Measurements from ENCODE around the gene ARID4A.
"Not testable (repeated sequence)": the region's sequence is repeated elsewhere in the genome, so short reads cannot be mapped to it uniquely, and the experiment has no call there.

ARID4A gene

DNA sequence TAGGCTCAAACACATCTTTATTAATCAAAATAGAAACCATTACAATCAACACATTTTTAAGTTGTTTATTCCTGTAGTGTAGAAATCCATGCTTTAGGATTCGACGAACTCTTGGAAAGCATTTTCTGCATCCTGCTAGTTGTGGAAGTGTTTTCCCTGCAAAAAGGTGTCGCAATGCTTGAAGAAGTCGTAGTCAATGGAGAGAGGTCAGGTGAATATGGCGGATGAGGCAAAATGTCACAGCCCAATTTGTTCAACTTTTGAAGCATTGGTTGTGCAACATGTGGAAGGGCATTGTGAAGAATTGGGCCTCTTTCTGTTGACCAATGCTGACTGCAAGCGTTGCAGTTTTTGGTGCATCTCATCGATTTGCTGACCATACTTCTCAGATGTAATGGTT lies 4.2 kb upstream of the ARID4A start:
- no peak for DNase-seq (ENCODE audit: low read depth)

DNA sequence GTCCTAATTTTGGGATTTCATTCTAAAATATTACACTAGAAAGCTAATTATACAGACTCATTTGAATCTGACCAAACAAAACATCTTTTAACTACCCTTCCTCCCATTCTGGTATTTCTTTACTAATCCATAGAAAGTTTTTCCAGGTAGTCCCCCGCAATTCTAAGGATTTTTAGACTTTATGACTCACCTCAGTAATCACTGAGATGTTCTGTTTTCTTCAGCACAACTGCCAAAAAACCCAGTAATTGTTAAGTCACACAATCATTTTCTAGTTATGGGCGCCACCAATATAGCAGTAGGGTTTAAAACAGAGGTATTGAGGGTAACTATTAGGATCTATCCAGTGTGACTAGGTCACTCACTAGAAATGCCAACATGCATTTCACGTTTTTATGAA lies 1.6 kb upstream of the ARID4A start:
- DNase-seq (ENCODE audit: low read depth), result no peak

DNA sequence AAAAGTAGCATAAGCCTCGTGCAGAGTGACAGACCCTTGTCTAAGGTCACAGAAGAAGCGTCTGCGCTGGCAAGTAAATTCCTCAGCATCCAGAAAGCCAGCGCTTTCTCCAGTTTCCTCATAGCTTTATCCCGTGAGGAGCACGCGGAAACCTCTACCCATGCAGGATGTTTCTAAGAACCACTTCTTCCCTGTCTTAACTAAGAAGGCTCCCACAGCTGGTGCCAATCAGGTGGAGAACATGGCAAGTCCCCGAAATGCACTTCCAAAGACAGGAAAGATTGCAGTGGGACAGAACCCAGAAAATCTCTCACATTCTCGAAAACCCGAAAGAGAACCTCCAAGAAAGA lies 968 bp upstream of the ARID4A start:
- no peak for DNase-seq (ENCODE audit: low read depth)

DNA sequence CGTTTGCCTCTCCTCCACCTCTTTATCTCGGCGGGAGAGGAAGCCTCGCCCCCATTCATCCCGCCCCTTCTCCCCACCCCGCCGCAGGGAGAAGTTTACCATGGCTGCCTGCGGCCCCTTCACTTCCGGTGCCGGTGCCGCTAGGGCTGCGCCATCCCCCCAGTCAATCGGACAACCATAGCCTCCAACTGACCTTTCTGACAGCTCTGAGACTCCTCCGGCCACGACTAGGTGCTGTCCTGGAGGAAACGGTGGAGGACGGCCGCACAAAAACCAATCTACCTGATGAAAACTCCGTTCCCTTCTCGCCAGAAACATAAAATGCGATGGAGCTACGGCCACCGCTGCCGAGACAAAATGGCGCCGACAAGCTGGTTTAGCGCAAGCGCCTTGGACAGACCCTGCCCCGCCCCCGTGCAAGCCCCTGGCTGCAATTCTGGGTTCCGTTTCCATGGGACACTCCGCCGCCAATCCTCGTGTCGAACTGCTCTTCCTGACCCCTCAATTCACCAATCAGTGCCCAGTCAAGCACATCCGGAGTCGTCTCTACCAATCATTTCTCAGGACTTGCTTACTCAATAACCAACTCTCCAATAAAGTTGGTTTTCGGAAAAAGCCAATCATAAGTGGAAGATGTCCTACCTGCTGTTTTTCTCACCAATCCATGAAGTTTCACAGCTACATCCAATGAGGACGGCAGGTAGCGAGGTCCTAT lies 436 bp upstream of the ARID4A start:
- peak; percentile 89 for DNase-seq (ENCODE audit: low read depth)

DNA sequence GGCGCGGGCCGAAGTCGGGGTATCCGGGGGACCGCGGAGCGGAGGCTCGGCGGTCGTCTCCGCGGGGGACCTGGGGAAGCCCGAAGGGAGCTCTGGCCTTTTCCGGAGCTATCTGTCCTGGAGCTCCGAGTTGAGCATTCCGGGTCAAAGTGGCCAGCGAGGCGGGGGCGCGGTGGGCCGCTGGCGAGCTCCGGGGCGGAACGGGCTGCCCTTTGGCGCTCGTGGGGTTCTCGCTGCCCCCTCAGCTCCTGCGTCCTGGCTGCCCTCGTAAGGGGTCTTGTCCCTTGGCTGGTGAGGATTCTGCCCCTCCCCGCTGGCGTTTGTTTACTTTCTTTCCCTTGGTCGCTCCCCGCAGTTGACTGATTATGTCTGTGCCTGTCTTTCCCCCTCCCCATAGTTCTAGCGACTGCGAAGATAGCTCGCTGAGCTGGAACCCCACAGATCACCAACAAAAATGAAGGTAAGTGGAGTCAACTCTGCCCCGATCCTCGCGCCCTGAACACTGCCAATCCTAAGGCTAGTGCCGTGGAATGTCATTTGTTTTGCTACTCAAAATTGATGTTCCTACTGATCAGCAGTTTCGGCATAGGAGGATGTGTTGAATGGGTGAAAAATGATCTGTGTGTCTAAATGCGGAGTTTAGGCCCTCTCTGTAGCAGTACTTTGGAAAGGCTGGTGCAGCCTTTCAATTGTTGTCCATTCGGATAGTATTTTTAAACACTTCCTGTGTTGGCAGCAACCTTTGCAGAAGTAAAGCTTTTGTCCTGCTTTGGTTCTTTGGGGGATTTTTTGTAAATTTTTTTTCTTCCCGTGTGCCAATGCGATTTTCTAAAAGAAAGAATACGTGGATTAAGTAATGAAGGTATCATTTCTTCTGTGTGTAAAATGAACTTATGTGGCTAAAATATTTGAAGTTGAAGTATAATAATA lies 1.3 kb downstream of the ARID4A start:
- DNase-seq (ENCODE audit: low read depth), result no peak

DNA sequence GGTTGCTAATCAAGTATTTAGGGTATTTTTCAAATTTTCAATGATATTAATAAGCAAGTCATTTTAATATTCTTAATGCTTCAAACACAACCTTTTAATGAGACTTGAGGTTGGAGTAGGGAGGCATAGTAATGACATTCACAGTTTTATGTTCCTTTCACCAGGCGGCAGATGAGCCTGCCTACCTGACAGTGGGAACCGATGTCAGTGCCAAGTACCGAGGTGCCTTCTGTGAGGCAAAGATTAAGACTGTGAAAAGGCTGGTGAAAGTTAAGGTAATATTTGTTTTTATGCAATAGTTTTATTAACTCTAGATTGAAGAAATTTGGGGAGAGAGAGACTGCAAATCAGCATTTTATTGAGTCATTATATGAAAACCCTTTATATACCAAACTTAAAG lies 3.1 kb downstream of the ARID4A start:
- DNase-seq (ENCODE audit: low read depth), result no peak

DNA sequence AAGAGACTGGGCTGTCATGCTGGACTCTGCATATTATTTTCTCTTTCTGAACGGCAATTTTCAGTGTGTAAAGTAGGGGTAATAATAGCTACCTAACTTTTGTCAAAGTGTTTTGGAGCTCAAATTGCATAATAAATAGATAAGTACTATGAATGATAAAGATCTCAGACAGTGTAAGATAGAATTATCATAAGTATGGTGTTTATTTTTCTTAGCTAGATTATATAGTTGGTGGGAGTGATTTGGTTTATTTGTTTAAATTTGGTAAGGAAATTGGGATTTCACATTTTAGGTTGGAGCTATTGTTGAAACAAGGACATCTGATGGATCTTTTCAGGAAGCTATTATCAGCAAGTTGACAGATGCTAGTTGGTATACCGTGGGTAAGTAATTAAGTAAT lies 7.4 kb downstream of the ARID4A start:
- no peak for DNase-seq (ENCODE audit: low read depth)

DNA sequence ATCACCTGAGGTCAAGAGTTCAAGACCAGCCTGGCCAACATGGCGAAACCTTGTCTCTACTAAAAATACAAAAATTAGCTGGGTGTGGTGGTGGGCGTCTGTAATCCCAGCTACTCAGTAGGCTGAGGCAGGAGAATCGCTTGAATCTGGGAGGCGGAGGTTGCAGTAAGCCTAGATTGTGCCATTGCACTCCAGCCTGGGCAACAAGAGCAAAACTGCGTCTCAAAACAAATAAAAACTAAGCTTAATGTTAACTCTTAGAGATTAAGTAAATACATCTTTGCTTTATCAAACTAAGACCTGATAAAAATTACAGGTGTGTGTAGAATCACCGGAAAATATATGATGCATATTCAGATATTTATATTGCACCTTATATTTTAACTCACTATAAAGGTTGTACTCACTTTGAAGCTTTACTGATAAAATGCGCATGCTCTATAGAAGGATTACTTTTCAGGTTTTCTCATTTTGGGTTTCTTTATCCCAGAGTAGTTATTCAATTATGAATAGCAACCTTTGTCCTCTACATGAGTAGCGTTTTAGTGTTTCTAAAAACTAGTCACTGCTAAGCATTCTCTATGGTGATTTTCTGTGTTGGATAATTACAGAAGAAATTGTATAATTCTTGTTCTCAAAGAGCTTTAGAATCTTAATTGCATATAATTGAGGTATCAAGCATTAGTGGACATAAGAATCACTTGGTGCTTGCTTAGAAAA lies 9.4 kb downstream of the ARID4A start:
- DNase-seq (ENCODE audit: low read depth), result no peak

DNA sequence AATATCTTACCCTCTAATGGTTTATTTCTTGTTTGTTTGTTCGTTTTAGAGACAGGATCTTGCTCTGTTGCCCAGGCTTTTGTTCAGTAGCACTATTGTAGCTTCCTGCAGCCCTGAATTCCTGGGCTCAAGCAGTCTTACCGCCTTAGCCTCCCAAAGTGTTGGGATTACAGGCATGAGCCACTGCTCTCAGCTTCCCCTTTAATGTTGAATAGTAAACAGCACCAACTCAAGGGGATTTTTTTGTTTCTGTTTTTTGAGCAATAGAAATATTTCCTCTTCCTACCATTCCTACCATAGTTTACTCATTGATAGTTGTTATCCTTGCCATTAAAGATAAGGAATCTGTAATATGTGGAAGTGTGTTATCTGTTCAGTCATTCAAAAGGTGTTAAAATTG lies 10.7 kb downstream of the ARID4A start:
- no peak for DNase-seq (ENCODE audit: low read depth)

DNA sequence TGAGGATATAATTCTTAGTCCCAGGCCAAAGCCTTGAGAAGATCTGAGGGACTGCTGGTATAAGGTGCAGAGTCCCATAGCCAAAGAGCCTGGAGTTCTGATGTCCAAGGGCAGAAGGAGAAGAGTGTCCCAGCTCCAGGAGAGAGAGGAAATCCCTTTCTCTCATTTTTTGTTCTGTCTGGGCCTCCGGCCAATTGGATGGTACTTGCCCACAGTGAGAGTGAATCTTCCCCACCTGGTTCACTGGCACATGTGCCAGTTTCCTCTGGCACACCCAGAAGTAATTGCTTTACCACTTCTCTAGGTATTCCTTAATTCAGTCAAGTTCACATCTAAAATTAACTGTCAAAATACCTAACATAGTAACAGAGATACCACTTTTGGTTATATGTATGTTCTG lies 15.3 kb downstream of the ARID4A start:
- DNase-seq (ENCODE audit: low read depth), result no peak

DNA sequence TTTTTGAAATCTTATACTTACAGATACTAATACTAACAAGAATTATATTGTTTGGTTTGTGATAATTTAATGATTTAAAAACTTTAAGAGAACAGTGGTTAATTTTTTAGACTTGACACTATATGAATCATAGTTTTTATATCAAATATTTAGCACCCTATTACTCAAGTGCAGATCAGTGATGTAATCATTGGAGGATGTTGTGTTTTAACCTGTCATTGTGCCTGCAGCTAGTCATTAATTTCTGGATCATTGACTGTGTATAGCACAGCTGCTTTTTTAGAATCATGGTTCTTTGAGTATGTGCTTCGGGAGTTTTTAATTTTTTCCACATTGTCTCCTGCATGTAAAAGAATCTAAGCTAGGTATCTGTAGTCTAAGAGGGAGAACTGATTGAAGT lies 17.3 kb downstream of the ARID4A start:
- no peak for DNase-seq (ENCODE audit: low read depth)

DNA sequence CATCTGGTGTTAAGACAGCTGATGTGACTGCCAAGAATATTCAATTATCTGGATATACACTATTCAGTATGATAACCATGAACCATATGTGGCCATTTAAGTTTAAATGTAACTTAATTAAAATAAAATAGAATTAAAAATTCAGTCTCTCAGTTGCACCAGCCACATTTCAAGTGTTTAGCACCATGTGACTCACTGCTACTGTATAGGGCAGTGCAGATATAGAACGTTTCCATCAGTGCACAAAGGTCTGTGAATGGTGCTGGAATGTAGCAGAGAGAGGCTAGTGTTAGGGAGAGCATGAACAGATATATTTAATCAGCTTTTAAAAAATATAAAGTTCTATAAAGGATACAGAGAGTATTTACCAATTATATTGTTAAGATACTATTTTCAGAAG lies 28.7 kb downstream of the ARID4A start:
- DNase-seq (ENCODE audit: low read depth), result no peak

DNA sequence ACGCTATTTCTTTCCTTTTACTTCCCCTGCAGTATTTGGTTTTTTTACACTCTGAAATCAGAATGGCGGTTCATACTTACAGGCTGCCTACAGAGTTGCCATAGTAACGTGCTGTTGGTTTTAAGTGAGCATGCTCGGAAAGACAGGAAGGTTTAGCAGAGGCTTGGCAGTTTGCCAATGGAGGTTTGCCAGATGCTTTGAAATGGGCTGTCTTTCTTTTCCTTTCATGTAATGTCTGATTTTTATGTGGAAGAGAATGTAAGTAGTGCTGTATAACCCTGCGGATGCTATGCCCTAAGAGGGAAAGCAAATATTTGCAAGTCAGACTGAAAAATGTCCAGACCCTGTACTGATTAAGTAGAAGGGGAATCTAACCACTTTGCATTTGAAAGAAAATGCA lies 32.8 kb downstream of the ARID4A start:
- DNase-seq (ENCODE audit: low read depth), result peak; percentile 76

DNA sequence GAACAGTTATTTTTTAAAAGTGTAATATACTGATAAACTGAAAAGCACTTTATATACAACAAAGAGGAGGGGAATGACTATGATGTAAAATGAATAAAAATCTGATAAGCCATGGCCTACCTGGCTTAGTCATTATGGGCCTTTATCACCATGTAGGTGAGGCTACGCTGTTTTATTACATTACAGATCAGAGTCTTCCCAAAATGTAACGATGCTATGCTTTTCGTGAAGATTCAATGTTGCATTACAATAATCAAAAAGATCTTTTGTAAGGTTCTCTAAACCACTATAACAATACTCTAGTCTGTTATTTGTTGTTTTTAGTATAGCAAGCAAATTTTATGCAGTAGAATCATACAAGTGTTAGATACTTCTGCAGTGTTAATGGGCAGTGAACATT lies 34.2 kb downstream of the ARID4A start:
- no peak for DNase-seq (ENCODE audit: low read depth)

DNA sequence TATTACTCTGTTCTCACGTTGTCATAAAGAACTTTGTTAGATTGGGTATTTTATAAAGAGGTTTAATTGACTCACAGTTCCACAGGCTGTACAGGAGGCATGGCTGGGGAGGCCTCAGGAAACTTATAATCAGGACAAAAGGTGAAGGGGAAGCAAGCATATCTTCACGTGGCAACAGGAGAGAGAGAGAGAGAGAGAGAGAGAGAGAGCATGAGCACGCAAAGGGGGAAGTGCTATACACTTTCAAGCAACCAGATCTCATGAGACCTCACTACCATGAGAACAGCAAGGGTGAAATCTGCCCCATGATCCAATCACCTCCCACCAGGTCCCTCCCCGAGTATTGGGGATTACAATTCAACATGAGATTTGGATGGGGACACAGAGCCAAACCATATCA lies 41.3 kb downstream of the ARID4A start:
- not testable (repeated sequence) for DNase-seq (ENCODE audit: low read depth)

DNA sequence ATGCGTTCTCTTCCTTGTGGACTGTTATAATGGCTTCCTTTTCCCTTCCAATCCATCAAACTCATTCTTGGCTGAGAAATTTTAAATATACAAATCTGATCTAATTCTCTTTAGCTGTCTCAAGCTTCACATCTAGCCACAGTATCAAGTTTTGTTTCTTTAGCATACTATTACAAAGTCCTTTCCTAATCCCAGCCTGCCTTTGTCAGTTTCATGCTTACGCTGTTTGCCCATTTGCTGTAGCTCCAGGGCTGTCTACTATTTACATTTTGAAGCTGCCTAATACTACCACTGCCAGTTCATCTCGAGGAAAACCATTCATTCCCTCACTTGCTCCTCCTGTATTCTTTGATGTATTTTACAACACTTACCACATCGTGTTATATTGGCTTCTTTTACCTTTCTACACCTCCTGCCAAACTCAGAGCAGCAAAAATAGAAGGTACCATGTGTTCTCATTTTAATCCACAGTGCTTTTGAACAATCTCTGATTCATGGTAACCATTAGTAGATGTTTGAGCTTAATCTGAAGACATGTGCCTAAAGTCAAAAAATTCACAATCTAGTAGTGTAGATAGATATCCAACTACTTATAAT lies 42.9 kb downstream of the ARID4A start:
- no peak for DNase-seq (ENCODE audit: low read depth)

DNA sequence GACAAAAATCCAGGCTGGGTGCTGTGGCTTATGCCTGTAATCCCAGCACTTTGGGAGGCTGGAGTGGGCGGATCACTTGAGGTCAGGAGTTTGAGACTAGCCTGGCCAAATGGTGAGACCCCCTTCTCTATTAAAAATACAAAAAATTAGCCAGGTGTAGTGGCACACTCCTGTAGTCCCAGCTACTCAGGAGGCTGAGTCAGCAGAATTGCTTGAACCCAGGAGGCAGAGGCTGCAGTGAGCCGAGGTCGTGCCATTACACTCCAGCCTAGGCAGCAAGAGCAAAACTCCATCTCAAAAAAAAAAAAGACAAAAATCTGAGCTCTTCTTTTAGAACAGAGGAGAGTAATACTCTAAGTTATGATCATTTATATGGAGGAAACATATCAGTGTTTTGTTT lies 45.2 kb downstream of the ARID4A start:
- not testable (repeated sequence) for DNase-seq (ENCODE audit: low read depth)

DNA sequence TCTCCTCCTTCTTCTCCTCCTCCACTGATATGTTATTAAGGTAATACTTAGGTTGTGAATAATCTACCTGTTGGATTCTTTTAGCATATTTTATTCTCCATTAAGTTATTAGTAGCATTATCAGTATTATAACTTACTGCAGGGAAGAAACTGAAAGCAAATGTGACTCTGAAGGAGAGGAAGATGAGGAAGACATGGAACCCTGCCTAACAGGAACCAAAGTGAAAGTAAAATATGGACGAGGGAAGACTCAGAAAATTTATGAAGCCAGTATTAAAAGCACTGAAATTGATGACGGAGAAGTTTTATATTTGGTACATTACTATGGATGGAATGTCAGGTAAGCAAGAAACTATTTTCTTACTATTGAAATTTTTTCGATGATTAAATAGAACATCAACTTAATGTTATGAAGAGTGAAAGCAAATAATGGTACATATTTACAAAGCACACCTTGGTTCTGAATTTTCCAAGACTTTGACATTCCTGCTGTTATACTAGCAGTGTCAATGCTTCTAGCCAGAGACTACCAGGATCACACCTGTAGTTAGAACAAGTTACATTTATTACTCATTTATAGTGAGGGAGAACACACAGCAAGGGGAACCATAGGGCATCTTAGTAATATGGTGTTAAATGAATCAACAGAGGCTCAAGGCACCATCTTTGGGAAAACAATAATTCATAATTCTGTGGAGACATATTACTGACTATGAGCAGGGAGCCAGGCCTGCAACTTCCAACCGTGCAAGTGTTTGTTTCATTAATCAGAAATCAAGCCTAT lies 55.4 kb downstream of the ARID4A start:
- no peak for DNase-seq (ENCODE audit: low read depth)

DNA sequence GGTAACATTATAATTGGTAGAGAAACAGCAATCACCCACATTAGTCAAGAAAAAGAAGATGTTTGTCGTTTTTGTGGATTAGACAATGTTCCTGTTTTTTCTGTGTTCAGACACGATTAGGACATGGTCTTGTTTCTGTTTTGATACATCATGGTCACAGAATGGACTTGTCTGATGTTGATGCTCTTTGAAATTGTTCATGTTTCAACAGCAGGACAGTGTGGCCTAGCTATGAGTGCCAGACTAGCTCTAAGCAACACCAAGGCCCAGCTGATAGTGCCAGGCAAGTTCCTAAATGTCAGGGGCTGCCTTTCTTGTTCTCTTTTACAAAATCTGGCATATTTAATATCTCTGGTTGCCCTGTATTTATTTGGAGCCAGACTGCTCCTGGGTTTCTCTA lies 56.5 kb downstream of the ARID4A start:
- DNase-seq (ENCODE audit: low read depth), result no peak

DNA sequence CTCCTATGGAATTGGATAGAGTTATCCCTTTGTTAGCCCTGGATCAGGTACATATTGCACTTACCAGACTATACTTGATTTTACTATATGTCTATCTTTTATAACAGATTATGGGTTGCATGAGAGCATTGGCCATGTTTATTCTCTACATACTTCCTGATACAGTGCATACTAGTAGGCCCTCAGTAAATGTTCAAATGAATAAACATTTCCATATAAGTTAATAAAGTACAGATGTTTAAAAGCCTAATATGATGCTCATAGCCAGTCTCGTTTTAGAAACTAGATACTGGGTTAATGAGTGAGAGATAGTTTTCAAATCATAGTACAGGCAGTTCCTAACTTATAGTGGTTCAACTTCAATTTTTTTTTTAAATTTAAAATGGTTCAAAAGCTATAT lies 57.9 kb downstream of the ARID4A start:
- DNase-seq (ENCODE audit: low read depth), result no peak

DNA sequence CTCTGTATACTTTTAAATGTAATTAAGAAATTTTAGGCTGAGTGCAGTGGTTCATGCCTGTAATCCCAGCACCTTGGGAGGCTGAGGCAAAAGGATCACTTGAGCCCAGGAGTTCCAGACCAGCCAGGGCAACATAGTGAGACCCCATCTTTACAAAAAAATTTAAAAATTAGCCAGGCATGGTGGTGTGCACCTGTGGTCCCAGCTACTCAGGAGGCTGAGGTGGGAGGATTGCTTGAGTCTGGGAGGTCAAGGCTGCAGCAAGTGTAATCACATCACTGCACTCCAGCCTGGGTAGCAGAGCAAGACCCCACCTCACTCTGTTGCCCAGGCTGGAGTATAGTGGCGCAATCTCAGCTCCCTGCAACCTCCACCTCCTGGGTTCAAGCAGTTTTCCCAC lies 63.9 kb downstream of the ARID4A start:
- DNase-seq (ENCODE audit: low read depth), result not testable (repeated sequence)
